Mesendoderm (in vitro differentiated cells): ENCODE data around the gene LMBRD2.

Experiments
- DNase-seq: peaks from one replicate; pipeline ENCODE4 v3.0.0; 2013
- H2AK5ac ChIP-seq: 2 replicates; pipeline ENCODE4 v1.6.1; 2013; ENCODE audit warnings: low read length, inconsistent platforms
- H2BK120ac ChIP-seq: 2 replicates; pipeline ENCODE4 v1.6.1; 2013; ENCODE audit warnings: low read depth, mild to moderate bottlenecking, low read length, moderate library complexity, mixed read lengths
- H2BK15ac ChIP-seq: replicated peaks from 2 replicates; pipeline ENCODE4 v1.6.1; 2013; ENCODE audit warnings: low read depth, mild to moderate bottlenecking, moderate library complexity
- H2BK5ac ChIP-seq: 2 replicates; pipeline ENCODE4 v1.6.1; 2013; ENCODE audit warnings: low read length, inconsistent platforms
- H3K18ac ChIP-seq: 2 replicates; pipeline ENCODE4 v1.6.1; 2013; ENCODE audit warnings: mild to moderate bottlenecking, low read length, mixed read lengths
- H3K23ac ChIP-seq: one replicate; pipeline ENCODE4 v1.6.1; 2013; ENCODE audit warnings: low read length
- H3K27ac ChIP-seq: 2 replicates; pipeline ENCODE4 v1.5.1; 2013; ENCODE audit warnings: low read depth, mild to moderate bottlenecking, inconsistent platforms, low read length, moderate library complexity
- H3K27me3 ChIP-seq: 2 replicates; pipeline ENCODE4 v1.6.1; 2013; ENCODE audit warnings: low read length, control low read depth, mild to moderate bottlenecking, inconsistent platforms; ENCODE audit not compliant: insufficient read depth, poor library complexity
- H3K36me3 ChIP-seq: 2 replicates; pipeline ENCODE4 v1.6.1; 2013; ENCODE audit warnings: low read length, inconsistent platforms; ENCODE audit not compliant: control insufficient read depth, insufficient read depth
- H3K4ac ChIP-seq: one replicate; pipeline ENCODE4 v1.6.1; 2013; ENCODE audit warnings: low read depth, mild to moderate bottlenecking, low read length, moderate library complexity
- H3K4me1 ChIP-seq: 2 replicates; pipeline ENCODE4 v1.6.1; 2013; ENCODE audit warnings: low read depth, low read length, inconsistent platforms; ENCODE audit not compliant: control insufficient read depth
- H3K4me2 ChIP-seq: 2 replicates; pipeline ENCODE4 v1.6.1; 2013; ENCODE audit warnings: low read length
- H3K4me3 ChIP-seq: 2 replicates; pipeline ENCODE4 v1.5.1; 2013; ENCODE audit warnings: mild to moderate bottlenecking, low read length
- H3K56ac ChIP-seq: one replicate; pipeline ENCODE4 v1.6.1; 2013; ENCODE audit warnings: low read length
- H3K79me1 ChIP-seq: 2 replicates; pipeline ENCODE4 v1.6.1; 2013; ENCODE audit warnings: low read length, inconsistent platforms
- H3K79me2 ChIP-seq: 2 replicates; pipeline ENCODE4 v1.6.1; 2013; ENCODE audit warnings: mild to moderate bottlenecking, low read length; ENCODE audit not compliant: control insufficient read depth, insufficient read depth
- H3K9ac ChIP-seq: 2 replicates; pipeline ENCODE4 v1.6.1; 2013; ENCODE audit warnings: low read length, inconsistent platforms
- H4K5ac ChIP-seq: one replicate; pipeline ENCODE4 v1.6.1; 2013; ENCODE audit warnings: low read length
- H4K8ac ChIP-seq: one replicate; pipeline ENCODE4 v1.6.1; 2013; ENCODE audit warnings: low read depth, mild to moderate bottlenecking, control low read depth, low read length, moderate library complexity
- WGBS: extraction: QIAGEN DNeasy Blood & Tissue Kit; methylation state at CpG from one replicate; pipeline ENCODE4 v1.1.7; 2013; ENCODE audit warnings: low lambda C conversion rate, missing lambda C conversion rate; ENCODE audit not compliant: insufficient coverage; ENCODE audit errors: extremely low coverage; 5-methylcytosine and 5-hydroxymethylcytosine counted together

The LMBRD2 gene

GRCh38 chr5:36070687-36071571, 80.8 kb downstream of the LMBRD2 start:
- no peaks in the 10 kb centered on the region for H3K36me3 ChIP-seq
- no peak overlapping the region for H3K56ac ChIP-seq
- H2AK5ac ChIP-seq = no peak overlapping the region
- H2BK15ac ChIP-seq = no peak overlapping the region
- DNase-seq = no peak
- no peak overlapping the region for H2BK120ac ChIP-seq
- H3K79me1 ChIP-seq = no peaks in the 10 kb centered on the region
- no peak overlapping the region for H3K23ac ChIP-seq
- no peak overlapping the region for H2BK5ac ChIP-seq
- H3K4me3 ChIP-seq = no peak overlapping the region
- no peak overlapping the region for H3K4me2 ChIP-seq
- no peak overlapping the region for H3K4ac ChIP-seq
- WGBS = no CpG with 5 or more reads among the region's 9 CpGs
- H4K8ac ChIP-seq = no peak overlapping the region
- H3K9ac ChIP-seq = no peak overlapping the region
- no peaks in the 10 kb centered on the region for H3K79me2 ChIP-seq
- no peak overlapping the region for H3K18ac ChIP-seq
- no peaks in the 10 kb centered on the region for H3K27me3 ChIP-seq
- no peak overlapping the region for H3K27ac ChIP-seq
- no peak overlapping the region for H4K5ac ChIP-seq
- H3K4me1 ChIP-seq = no peaks in the 10 kb centered on the region

GRCh38 chr5:36068751-36069281, 82.9 kb downstream of the LMBRD2 start:
- Histone ChIP-seq H4K5ac (no peak overlapping the region), H3K4me3 (no peak overlapping the region), H3K27me3 (no peaks in the 10 kb centered on the region), H3K4ac (no peak overlapping the region), H3K9ac (no peak overlapping the region), H3K79me2 (no peaks in the 10 kb centered on the region), H2BK5ac (no peak overlapping the region), H4K8ac (no peak overlapping the region), H3K27ac (no peak overlapping the region), H2AK5ac (no peak overlapping the region), H3K4me2 (no peak overlapping the region), H3K4me1 (no peaks in the 10 kb centered on the region), H3K79me1 (no peaks in the 10 kb centered on the region), H3K23ac (no peak overlapping the region), H3K18ac (no peak overlapping the region), H2BK120ac (no peak overlapping the region), H3K36me3 (no peaks in the 10 kb centered on the region), H3K56ac (no peak overlapping the region), H2BK15ac (no peak overlapping the region)
- no CpG with 5 or more reads among the region's 5 CpGs for WGBS
- DNase-seq = no peak

- peak within 1 kb of the TSS; percentile 39 for H3K4me3 ChIP-seq
- WGBS = no CpG with 5 or more reads among the region's 22 CpGs
- no peak within 1 kb of the TSS for H3K4ac ChIP-seq
- peak within 1 kb of the TSS; percentile 14 for H3K27ac ChIP-seq
- H4K5ac ChIP-seq = no peak within 1 kb of the TSS
- no peak within 1 kb of the TSS for H2AK5ac ChIP-seq
- H2BK120ac ChIP-seq = no peak within 1 kb of the TSS
- no peaks in the 10 kb centered on the region for H3K4me1 ChIP-seq
- H3K18ac ChIP-seq = no peak within 1 kb of the TSS
- H2BK5ac ChIP-seq = no peak within 1 kb of the TSS
- no peak within 1 kb of the TSS for H3K23ac ChIP-seq
- peak within 1 kb of the TSS; percentile 63 for H3K4me2 ChIP-seq
- no peaks in the 10 kb centered on the region for H3K79me1 ChIP-seq
- no peaks in the 10 kb centered on the region for H3K36me3 ChIP-seq
- H3K27me3 ChIP-seq = no peaks in the 10 kb centered on the region
- no peaks in the 10 kb centered on the region for H3K79me2 ChIP-seq
- H2BK15ac ChIP-seq = no peak within 1 kb of the TSS
- H3K56ac ChIP-seq = peak within 1 kb of the TSS; percentile 66
- H4K8ac ChIP-seq = no peak within 1 kb of the TSS
- H3K9ac ChIP-seq = peak within 1 kb of the TSS; percentile 63
- peak; percentile 96 for DNase-seq
These were observed 85.0 kb downstream of the LMBRD2 start, which contains the start of gene UGT3A2 for GRCh38 chr5:36066540-36067210. Gene UGT3A2 (minus strand): TSS chr5:36066882. CDS start chr5:36066789, 93 bp downstream.

- no peaks in the 10 kb centered on the region for H3K79me1 ChIP-seq
- H3K4me2 ChIP-seq = peak overlapping the region; percentile 63
- H3K79me2 ChIP-seq = no peaks in the 10 kb centered on the region
- no peak overlapping the region for H3K23ac ChIP-seq
- no peak overlapping the region for H2BK5ac ChIP-seq
- no peak overlapping the region for H3K27ac ChIP-seq
- no peaks in the 10 kb centered on the region for H3K36me3 ChIP-seq
- H2BK15ac ChIP-seq = no peak overlapping the region
- peak overlapping the region; percentile 39 for H3K4me3 ChIP-seq
- H3K9ac ChIP-seq = peak overlapping the region; percentile 63
- no peak overlapping the region for H3K4ac ChIP-seq
- DNase-seq = no peak
- H4K5ac ChIP-seq = no peak overlapping the region
- H2BK120ac ChIP-seq = no peak overlapping the region
- H4K8ac ChIP-seq = no peak overlapping the region
- no peak overlapping the region for H3K18ac ChIP-seq
- H3K27me3 ChIP-seq = no peaks in the 10 kb centered on the region
- H3K56ac ChIP-seq = peak overlapping the region; percentile 66
- H3K4me1 ChIP-seq = no peaks in the 10 kb centered on the region
- H2AK5ac ChIP-seq = no peak overlapping the region
- WGBS = no CpG with 5 or more reads among the region's 13 CpGs
These were observed 85.6 kb downstream of the LMBRD2 start for GRCh38 chr5:36066001-36066539.

- WGBS = no CpG with 5 or more reads among the region's 12 CpGs
- no peak overlapping the region for H3K4me2 ChIP-seq
- no peaks in the 10 kb centered on the region for H3K4me1 ChIP-seq
- no peak overlapping the region for H2BK15ac ChIP-seq
- no peaks in the 10 kb centered on the region for H3K79me2 ChIP-seq
- H3K9ac ChIP-seq = no peak overlapping the region
- H3K36me3 ChIP-seq = no peaks in the 10 kb centered on the region
- H2BK120ac ChIP-seq = no peak overlapping the region
- no peak overlapping the region for H3K18ac ChIP-seq
- H3K79me1 ChIP-seq = no peaks in the 10 kb centered on the region
- no peak overlapping the region for H2BK5ac ChIP-seq
- peak overlapping the region; percentile 70 for H3K4ac ChIP-seq
- no peak overlapping the region for H3K4me3 ChIP-seq
- no peak overlapping the region for H4K8ac ChIP-seq
- H3K56ac ChIP-seq = no peak overlapping the region
- no peaks in the 10 kb centered on the region for H3K27me3 ChIP-seq
- DNase-seq = peak; percentile 34
- H4K5ac ChIP-seq = no peak overlapping the region
- H2AK5ac ChIP-seq = no peak overlapping the region
- no peak overlapping the region for H3K23ac ChIP-seq
- H3K27ac ChIP-seq = no peak overlapping the region
These were observed 91.2 kb downstream of the LMBRD2 start for GRCh38 chr5:36060420-36060887.
